ENCODE data around the gene DUSP8.
"Not testable (repeated sequence)": the region's sequence is repeated elsewhere in the genome, so short reads cannot be mapped to it uniquely, and the experiment has no call there.

GRCh38 chr11:1575756-1576155 lies 3.7 kb upstream of the DUSP8 start:
- TF ChIP-seq MXI1 (conservative IDR thresholded peaks at IDR 0.05; ENCODE audit: poor library complexity, severe bottlenecking); CTCF (IDR thresholded peaks at IDR 0.05; ENCODE audit: poor library complexity, severe bottlenecking); EP300 (conservative IDR thresholded peaks at IDR 0.05; ENCODE audit: poor library complexity, severe bottlenecking); POLR2AphosphoS5 (IDR thresholded peaks at IDR 0.05); TAF1 (IDR thresholded peaks at IDR 0.05; ENCODE audit: low read depth); REST (IDR thresholded peaks at IDR 0.05; ENCODE audit: borderline replicate concordance): not testable (repeated sequence)
